Right lobe of liver (tissue), 4 donors: ENCODE results near the gene FAM219B.

Experiments
- CTCF ChIP-seq, 4 donors: fragments of 200-600 bp in 3 of 4; fragments of 450-650 bp in 1 of 4; IDR thresholded peaks; one replicate each; pipeline versions ENCODE4 v1.5.1 to v1.8.0; 2016 to 2022; ENCODE audit warnings: antibody characterized with exemption in 4 of 4, mild to moderate bottlenecking in 2 of 4
- POLR2A ChIP-seq: fragments of 450-650 bp; IDR thresholded peaks from one replicate; pipeline ENCODE4 v1.6.1; 2017; ENCODE audit warnings: antibody characterized with exemption, mild to moderate bottlenecking
- donor health status: DM: no; HTN: no; CAD: no.
- donor health status: DM: no; HTN: no; CAD: no.
- donor health status: DM: no; HTN: yes; CAD: no.

GRCh38 chr15:74868059-74868458 lies 38.6 kb downstream of the FAM219B start:
- TF ChIP-seq POLR2A (no peak), CTCF (IDR thresholded peaks at IDR 0.05) (no peak)
